ENCODE results near the gene ENPP6. TPM values are rescaled to one million over a fixed set of nuclear protein-coding genes. Genes with fewer than 3 reads are reported as not detected.

The ENPP6 gene
- polyA plus RNA-seq, 1 donor from 2014 or later, result not detected

DNA sequence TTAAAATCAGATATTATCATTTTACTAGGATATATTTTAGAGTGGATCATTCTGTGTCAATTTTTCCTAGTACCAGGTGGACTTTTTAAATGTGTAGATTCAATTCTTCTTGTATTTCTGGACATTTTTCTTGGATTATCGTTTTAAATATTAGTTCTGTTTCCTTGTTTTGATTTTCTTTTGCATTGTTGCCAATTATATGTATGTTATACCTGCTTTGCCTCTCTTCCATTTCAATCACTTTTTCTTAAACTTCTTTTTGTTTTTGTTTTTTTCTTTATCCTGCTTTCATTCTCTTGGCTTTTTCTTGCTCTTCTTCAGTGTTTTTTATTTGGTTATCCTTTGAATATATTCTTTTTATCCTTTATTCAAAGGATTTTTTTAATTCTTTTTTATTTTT is 171.5 kb downstream of the ENPP6 start:
- Histone ChIP-seq H3K27me3 (ENCODE audit: insufficient read depth, low read depth, low read length) (no peaks in the 10 kb centered on the region), H4K20me1 (ENCODE audit: insufficient read depth) (no peaks in the 10 kb centered on the region), H3K9ac (ENCODE audit: low read length) (no peak overlapping the region), H3K9me3 (ENCODE audit: low read length) (no peaks in the 10 kb centered on the region), H3F3A (ENCODE audit: insufficient read depth, low read length, poor library complexity, severe bottlenecking) (no peaks in the 10 kb centered on the region), H2AFZ (ENCODE audit: low read depth, low read length) (no peak overlapping the region), H3K36me3 (ENCODE audit: insufficient read depth, low read length) (no peaks in the 10 kb centered on the region), H3K4me3 (ENCODE audit: low read length) (no peak overlapping the region), H3K9me2 (ENCODE audit: insufficient read depth, low read length) (no peaks in the 10 kb centered on the region), H3K27ac (ENCODE audit: low read length) (no peak overlapping the region), H3K4me2 (ENCODE audit: low read length) (no peak overlapping the region), H3K79me2 (replicated peaks; ENCODE audit: insufficient read depth, low read length) (no peaks in the 10 kb centered on the region)
- TF ChIP-seq CTCF (IDR thresholded peaks at IDR 0.05; ENCODE audit: poor library complexity, severe bottlenecking) (no peak), EP300 (conservative IDR thresholded peaks at IDR 0.05; ENCODE audit: poor library complexity, severe bottlenecking) (no peak), POLR2AphosphoS5 (IDR thresholded peaks at IDR 0.05) (no peak), RAD21 (conservative IDR thresholded peaks at IDR 0.05) (no peak), TAF1 (IDR thresholded peaks at IDR 0.05; ENCODE audit: low read depth) (no peak), REST (IDR thresholded peaks at IDR 0.05; ENCODE audit: borderline replicate concordance) (no peak), SMC3 (conservative IDR thresholded peaks at IDR 0.05; ENCODE audit: poor library complexity) (no peak)

DNA sequence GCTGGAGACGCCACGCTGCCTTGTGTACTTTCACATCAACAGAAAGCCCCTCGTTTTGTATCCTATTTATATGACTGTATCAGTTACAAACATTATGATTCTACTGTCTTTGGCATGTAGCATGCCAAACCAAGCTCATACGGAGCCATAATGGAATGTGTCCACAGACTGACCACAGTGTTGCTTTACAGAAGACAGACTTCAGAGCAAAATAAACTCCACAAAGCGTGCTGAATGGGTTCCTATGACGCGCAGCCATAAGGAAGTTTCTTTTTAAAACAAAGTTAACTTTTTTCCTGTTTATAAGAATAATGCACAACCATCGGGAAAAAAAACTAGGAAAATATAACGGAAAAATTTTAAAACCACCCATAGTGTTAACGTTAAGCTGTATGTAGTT is 176.5 kb downstream of the ENPP6 start:
- TF ChIP-seq POLR2AphosphoS5 (IDR thresholded peaks at IDR 0.05) (no peak), EZH2 (IDR thresholded peaks at IDR 0.05; ENCODE audit: borderline replicate concordance, insufficient read depth, low read length, poor library complexity, severe bottlenecking) (no peak), SMC3 (conservative IDR thresholded peaks at IDR 0.05; ENCODE audit: poor library complexity) (no peak), RAD21 (conservative IDR thresholded peaks at IDR 0.05) (no peak), MXI1 (conservative IDR thresholded peaks at IDR 0.05; ENCODE audit: poor library complexity, severe bottlenecking) (no peak), TAF1 (IDR thresholded peaks at IDR 0.05; ENCODE audit: low read depth) (no peak), EP300 (conservative IDR thresholded peaks at IDR 0.05; ENCODE audit: poor library complexity, severe bottlenecking) (no peak), CTCF (IDR thresholded peaks at IDR 0.05; ENCODE audit: poor library complexity, severe bottlenecking) (no peak), REST (IDR thresholded peaks at IDR 0.05; ENCODE audit: borderline replicate concordance) (no peak)
- Histone ChIP-seq H3K27me3 (ENCODE audit: insufficient read depth, low read depth, low read length) (no peaks in the 10 kb centered on the region), H3K4me2 (ENCODE audit: low read length) (no peak overlapping the region), H3K4me3 (ENCODE audit: low read length) (no peak overlapping the region), H3K27ac (ENCODE audit: low read length) (no peak overlapping the region), H3K9me2 (ENCODE audit: insufficient read depth, low read length) (no peaks in the 10 kb centered on the region), H3K9me3 (ENCODE audit: low read length) (no peaks in the 10 kb centered on the region), H2AFZ (ENCODE audit: low read depth, low read length) (no peak overlapping the region), H3F3A (ENCODE audit: insufficient read depth, low read length, poor library complexity, severe bottlenecking) (no peaks in the 10 kb centered on the region), H3K36me3 (ENCODE audit: insufficient read depth, low read length) (no peaks in the 10 kb centered on the region), H3K9ac (ENCODE audit: low read length) (no peak overlapping the region), H3K79me2 (replicated peaks; ENCODE audit: insufficient read depth, low read length) (no peaks in the 10 kb centered on the region), H4K20me1 (ENCODE audit: insufficient read depth) (no peaks in the 10 kb centered on the region)

Measured in neural cell (in vitro differentiated cells).